DMS79 (cell line): ENCODE results near the gene NPLOC4.
A peak's percentile ranks its signal among the peaks of the same experiment; 100 is the strongest.

Experiments used
- DNase-seq: peaks from one replicate; lab custom pipeline; 2025; lab: John Stamatoyannopoulos, UW

Gene NPLOC4

DNA sequence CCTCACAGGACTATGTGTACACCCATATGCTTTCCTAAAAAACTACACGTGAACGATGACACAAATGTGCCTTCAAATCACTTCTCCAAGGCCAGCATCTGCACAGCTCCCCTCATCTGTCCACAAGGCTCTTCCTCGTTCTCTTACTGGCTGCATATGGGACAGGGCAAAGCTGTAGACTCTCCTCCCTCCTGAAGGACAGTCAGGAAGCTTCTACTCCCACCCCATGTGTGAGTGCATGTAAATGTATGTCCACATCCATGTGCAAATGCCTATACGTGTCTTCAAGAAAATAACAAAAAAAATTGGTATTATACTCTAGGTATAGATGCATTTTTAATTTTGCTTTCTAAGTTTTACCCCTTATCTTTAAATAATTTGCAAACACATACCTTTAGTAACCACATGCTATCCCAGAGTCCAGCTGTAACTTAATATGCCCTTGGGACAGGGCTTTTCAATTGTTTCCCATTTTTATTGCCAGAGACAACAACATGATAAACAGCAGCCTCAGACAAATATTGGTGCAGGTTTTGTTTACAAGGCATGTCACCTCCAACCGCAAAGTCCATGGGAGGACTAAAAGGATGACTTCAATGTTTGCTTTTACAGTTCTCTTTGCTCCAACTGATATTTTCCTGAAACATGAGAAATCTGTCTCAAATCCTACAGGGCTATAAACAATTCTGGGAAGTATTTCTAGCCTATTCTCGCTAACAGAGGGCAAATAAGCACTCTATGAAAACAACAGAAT is 53.1 kb downstream of the NPLOC4 start:
- no peak for DNase-seq

- DNase-seq, result no peak
Observed at GRCh38 chr17:81582749-81583148, 54.2 kb downstream of the NPLOC4 start.

DNA sequence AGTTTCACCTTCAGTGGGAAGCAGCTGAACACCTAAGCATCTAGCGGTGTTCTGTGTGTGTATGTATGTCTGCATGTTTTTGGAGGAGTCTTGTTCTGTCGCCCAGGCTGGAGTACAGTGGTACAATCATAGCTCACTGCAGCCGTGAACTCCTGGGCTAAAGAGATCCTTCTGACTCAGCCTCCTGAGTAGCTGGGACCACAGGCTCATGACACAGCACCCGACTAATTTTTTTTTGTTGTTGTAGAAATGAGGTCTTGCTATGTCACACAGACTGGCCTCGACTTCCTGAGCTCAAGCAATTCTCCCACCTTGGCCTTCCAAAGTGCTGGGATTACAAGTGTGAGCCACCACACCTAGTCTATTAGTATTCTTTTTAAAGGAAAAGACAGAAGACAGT is 54.6 kb downstream of the NPLOC4 start:
- DNase-seq, result no peak

DNA sequence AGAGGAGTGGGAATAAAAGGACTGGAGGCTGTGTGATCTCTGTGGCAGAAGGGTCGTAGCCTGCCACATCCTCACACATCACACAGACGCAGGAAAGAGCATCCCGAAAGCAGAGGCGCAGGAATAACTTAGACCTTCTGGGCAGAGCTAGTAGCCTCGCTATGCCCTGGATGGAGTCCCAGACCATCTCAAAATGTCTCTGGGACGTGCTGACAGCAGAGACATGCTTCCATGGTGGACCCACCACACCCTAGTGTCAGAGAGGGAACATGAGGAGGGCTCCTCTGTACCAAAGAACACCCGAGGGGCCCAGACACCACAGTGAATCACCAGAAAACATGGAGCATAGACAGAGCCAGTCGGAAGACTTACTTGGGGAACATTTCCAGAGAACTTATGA is 55.2 kb downstream of the NPLOC4 start:
- no peak for DNase-seq

- no peak for DNase-seq
Observed at GRCh38 chr17:81580481-81580880, 56.4 kb downstream of the NPLOC4 start.

- DNase-seq, result no peak
Observed at GRCh38 chr17:81579821-81580321, 57.0 kb downstream of the NPLOC4 start.

DNA sequence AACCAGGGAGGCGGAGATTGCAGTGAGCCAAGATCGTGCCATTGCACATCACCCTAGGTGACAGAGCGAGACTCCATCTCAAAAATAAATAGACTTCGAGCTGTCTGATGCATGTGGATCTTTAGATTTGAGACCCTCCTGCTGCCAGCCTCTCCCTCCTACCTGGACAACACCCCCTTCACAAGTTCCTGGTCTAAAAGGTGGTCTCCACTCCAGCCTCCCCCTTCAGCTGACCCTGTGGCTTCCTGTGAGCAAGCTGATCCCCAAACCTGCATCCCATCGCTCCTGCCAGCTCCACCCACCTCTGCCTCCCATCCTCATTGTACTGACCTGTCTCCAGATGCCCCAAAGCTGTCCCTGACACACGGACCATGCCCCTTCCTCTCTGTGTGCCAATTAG is 57.6 kb downstream of the NPLOC4 start:
- no peak for DNase-seq

- DNase-seq, result no peak
Observed at GRCh38 chr17:81578561-81579225, 58.2 kb downstream of the NPLOC4 start.

DNA sequence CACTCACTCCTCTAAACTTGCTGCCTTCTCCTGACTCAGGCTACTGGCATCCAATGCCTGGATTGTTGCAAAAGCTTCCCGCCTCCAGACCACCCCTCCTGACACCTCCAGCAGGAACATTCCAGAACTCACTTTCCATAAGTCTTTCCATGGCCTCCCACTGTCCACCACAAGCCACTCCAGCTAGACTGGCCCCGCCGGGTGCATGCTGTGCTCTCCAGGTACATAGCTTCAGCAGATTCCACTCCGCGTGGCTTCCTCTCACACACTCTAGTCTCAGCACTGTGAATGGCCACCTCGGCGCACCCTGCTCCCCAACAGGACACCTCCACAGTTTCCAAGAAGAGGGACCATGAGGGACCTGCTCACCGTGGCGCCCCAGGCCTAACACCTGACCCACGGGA is 58.9 kb downstream of the NPLOC4 start:
- no peak for DNase-seq

DNA sequence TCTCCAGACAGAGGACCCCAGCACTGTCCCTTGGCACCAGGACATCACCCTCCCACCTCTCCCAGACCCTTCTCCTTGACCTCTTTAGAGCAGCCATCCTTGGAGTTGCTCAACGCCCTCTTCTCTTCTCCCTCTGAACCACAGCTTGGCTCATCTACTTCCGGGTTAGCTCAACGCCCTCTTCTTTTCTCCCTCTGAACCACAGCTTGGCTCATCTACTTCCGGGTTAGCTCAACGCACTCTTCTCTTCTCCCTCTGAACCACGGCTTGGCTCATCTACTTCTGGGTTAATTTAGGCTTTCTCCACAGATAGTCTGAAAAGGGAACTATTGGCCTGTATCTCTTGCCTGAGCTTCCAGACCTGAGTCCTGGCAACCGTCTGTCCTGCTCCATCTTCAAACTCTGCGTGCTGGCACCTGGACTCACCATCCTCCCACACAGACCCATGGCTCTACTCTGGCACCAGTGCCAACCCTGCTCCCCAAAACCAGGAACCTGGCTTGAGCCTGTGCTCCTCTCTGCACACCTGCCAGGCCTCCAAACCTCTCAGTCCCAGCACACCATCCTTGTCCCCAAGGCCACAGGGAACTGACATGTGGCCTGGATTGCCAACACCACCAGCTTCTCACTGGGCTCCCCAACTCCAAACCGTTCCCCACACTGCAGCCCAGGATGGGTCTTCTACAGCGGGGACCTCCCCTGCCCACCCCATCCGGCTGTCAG is 59.5 kb downstream of the NPLOC4 start:
- no peak for DNase-seq

- DNase-seq, result no peak
Observed at GRCh38 chr17:81576621-81577277, 60.2 kb downstream of the NPLOC4 start.

GRCh38 chr17:81575836-81576235 is 61.1 kb downstream of the NPLOC4 start:
- DNase-seq, result no peak

- DNase-seq, result no peak
Observed at GRCh38 chr17:81574643-81574956, 62.3 kb downstream of the NPLOC4 start.

DNA sequence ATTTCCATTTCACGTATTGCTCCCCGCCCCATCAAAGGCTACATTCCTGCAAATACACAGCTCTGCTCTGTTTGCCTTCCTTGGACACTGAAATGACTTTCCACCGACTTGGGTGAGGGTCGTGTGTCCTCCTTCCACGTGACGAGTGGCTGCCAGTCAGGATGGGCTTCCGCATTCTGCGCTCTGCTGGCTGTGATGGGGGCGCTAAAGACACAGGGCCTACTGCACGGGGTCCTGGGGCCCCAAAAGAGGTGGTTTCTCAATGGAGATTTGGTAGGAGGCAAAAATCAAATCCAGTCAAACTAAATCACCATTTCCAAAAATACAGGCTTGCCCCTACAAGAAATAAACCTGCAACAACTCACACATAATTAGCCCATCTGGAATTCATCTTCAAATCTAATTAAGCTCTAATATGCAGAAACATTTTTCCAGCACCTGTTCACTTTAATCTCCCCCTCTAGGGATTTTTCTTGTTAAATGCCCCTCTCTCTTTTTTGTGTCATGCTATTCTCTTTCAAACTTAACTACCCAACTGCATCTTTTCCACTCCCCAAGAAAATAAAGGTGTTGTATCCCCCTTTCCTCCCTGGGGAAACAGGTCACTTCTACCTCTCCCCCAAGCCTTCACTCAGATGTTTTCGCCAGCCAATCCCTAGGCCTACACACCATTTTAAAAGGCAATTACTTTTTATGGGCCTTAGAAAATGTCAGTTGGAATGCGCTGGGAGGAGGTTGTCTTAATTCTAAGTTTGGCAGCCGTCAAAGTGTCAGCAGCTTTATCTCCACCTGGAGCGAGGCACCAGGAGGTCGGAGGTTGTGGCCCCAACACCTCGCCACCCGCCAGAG is 62.9 kb downstream of the NPLOC4 start:
- DNase-seq, result no peak

DNA sequence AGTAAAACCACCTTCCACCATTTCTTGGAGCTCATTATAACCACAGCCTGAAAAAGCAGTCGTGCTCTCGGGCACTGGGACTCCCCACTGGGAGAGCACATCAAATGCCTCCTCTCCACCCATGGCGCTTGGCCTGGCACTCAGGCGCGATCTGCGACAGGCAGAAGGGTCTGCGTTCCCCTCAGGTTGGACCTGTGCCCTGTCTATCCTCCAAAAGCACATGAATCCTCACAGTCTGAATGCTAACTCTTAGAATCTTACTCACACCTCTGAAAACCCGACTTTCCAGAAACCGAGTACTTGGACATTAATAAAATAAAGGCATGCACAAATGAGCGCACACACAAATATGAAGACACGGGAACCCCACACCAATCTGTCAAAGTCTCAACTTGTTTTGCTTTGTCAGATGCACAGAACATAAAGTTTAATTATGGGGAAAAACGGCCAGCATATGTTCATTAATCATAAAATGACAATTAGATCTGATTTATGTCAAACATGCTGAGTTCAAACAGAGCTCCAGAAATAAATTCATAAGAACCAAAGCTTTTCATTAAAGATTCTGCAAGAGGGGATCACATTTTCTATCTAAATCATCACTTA is 64.2 kb downstream of the NPLOC4 start:
- no peak for DNase-seq

DNA sequence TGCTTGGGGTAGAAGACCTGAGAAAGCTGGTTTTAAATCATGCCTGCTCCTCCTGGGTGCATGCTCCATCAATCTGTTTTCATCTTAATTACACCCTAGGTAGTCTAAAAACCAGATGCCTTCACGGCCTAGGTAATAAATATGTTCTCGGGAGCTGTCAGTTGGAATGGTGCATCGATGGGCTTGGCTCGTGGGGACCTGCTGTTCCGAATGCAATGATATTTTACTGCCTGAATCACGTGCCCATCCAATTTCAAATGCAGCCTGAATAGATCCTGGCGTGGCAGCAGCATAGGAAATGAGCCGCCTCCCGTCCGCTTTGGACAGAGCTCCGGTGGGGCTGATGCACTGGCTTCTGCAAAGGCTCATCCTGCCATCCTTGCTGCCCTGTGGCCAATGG is 65.9 kb downstream of the NPLOC4 start:
- DNase-seq, result no peak

DNA sequence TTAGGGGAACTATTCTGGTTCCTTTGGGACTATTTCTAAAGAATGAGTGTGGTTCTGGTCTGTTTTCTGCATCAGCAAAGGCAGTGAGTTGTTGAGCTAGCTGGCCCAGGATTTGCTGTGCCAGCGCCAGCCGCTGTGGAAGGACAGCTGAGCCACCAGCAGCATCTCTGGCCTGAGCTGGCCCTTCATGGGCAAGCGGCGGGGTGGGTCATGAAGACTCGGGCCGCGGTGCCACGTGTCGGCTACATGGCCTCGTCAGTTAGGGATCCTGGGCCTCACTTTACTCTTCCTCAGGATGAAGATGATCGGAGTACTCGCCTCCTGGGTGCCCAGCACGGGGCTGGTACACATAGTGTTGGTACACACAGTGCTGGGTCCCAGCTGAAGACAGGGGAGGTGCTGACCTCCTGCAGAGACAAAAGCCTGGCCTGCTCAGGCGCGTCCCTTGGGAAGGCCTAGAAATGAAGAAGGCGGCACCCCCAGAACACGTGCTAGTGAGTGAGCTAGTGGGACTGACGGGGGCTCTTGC is 66.9 kb downstream of the NPLOC4 start:
- no peak for DNase-seq

- DNase-seq, result no peak
Observed at GRCh38 chr17:81568416-81568815, 68.5 kb downstream of the NPLOC4 start.

GRCh38 chr17:81567191-81567590 is 69.7 kb downstream of the NPLOC4 start:
- DNase-seq, result peak; percentile 19

GRCh38 chr17:81566461-81567126 is 70.3 kb downstream of the NPLOC4 start:
- peak; percentile 54 for DNase-seq
